GM18505 (cell line): ENCODE results near the gene SCUBE1.
A peak's percentile ranks its signal among the peaks of the same experiment; 100 is the strongest.

Experiments used
- ATAC-seq: cut with Tn5 transposase; IDR thresholded peaks from one replicate; pipeline ENCODE4 v1.9.1; 2021; ENCODE audit not compliant: unreplicated experiment
- POLR2A ChIP-seq: IDR thresholded peaks from 4 replicates; pipeline ENCODE4 v1.6.1; 2011; ENCODE audit warnings: borderline replicate concordance; ENCODE audit not compliant: insufficient read depth, insufficient read length; ENCODE audit errors: extremely low read depth

SCUBE1 gene

GRCh38 chr22:43153899-43154298, 189.3 kb downstream of the SCUBE1 start:
- no peak for ATAC-seq
- TF ChIP-seq POLR2A, result no peak

DNA sequence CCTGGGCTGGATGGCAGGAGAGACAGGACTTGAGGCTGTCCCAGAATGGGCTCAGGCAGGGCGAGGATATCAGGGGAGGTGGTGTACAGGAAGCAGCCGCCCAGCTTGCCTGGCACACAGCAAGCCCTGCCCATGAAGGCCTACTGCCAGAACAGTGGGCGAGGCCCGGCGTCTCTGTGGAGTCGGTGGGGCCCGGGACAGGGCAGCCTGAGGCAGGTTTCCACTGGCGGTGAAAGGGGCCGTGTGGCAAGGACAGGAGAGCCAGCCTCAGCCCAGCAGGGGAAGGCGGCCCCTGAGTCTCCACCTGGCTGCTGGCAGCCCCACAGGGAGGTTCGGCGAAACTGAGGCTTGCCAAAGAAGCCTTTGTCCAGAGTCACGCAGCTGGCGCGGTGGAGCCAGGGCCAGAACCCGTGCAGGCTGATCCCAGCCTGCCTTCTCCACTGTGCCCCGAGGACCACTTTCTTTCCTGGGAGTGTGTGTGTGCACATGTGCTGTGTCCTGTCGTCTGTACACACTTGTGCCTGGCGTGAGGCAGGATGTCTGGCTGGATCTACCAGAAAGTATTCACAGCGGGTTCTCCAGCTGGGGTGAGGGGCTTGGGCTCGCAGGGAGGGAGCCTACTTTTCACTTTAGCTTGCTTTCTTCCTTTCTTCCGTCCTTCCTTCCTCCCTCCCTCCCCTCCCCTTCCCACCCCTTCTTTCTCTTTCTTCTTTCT, 190.7 kb downstream of the SCUBE1 start:
- ATAC-seq, result no peak
- no peak for TF ChIP-seq POLR2A

- TF ChIP-seq POLR2A, result no peak
- ATAC-seq, result no peak
These were observed 191.2 kb downstream of the SCUBE1 start for GRCh38 chr22:43152003-43152356.

GRCh38 chr22:43151251-43152002, 191.7 kb downstream of the SCUBE1 start, which contains the start of gene TSPO:
TSPO (plus strand) TSS chr22:43151559; CDS start chr22:43159239, 7,680 bp downstream.
- peak; percentile 22 for TF ChIP-seq POLR2A
- no peak for ATAC-seq

GRCh38 chr22:43150731-43151206, 192.4 kb downstream of the SCUBE1 start:
- ATAC-seq, result no peak
- TF ChIP-seq POLR2A, result no peak

DNA sequence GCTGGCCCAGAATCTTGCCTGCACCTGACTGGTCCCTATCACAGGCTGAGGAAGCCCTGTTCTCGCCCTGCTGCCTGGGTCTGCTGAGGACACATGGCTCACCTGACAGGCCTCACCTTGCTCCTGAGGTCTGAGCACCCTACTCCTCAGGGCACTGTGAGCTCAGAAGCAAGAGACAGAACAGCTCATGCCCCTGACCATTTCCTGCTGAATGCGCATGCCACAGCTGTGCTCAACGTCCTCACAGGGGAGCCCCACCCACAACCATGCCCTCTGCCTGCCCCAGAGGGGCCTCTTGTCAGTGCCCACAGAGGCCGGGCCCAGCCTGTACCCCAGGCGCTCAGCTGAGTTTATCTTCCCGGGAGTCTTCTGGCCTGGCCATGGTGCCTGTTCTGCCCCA, 194.6 kb downstream of the SCUBE1 start:
- no peak for TF ChIP-seq POLR2A
- ATAC-seq, result no peak

GRCh38 chr22:43147821-43148220, 195.4 kb downstream of the SCUBE1 start:
- TF ChIP-seq POLR2A, result no peak
- ATAC-seq, result no peak
